ENCODE measurements around the gene SLC35E4. TPM values are rescaled to one million over a fixed set of nuclear protein-coding genes. Genes with fewer than 3 reads are reported as not detected.

SLC35E4 gene
- total and polyA plus RNA-seq, 9 of the 15 experiments (the other 6 are each of a cell fraction or from before 2014, with no cell fraction given), result 0.06 to 2.3 (median 0.86) TPM; not detected in 1

GRCh38 chr22:30591588-30592359, 43.8 kb upstream of the SLC35E4 start, which contains the start of gene PES1 (continued):
- TF ChIP-seq YY1 (IDR thresholded peaks at IDR 0.05; ENCODE audit: borderline replicate concordance in 1 of 3, control insufficient read depth in 1 of 3, extremely low read depth in 1 of 3, insufficient read depth in 3 of 3, insufficient read length in 1 of 3, insufficient replicate concordance in 2 of 3, low read depth in 1 of 3, low read length in 2 of 3) (peak in 2 of 3 experiments; percentile 29 to 56), FOXJ2 (tag; IDR thresholded peaks at IDR 0.05) (peak; percentile 85), ZNF146 (CRISPR knock-in tag; IDR thresholded peaks at IDR 0.05; ENCODE audit: unreplicated experiment) (no peak), ZNF408 (CRISPR knock-in tag; IDR thresholded peaks at IDR 0.05; ENCODE audit: low read depth) (no peak), BCLAF1 (IDR thresholded peaks at IDR 0.05; ENCODE audit: borderline replicate concordance in 1 of 2, control insufficient read depth in 1 of 2, low read depth in 2 of 2, low read length in 1 of 2) (0 out of 4 replicates have a peak, but pooled peaks of 1 of the 2 experiments have one; percentile 30), KLF10 (CRISPR knock-in tag; IDR thresholded peaks at IDR 0.05) (no peak), MTF1 (CRISPR knock-in tag; IDR thresholded peaks at IDR 0.05; ENCODE audit: borderline replicate concordance) (no peak), TAF15 (IDR thresholded peaks at IDR 0.05; ENCODE audit: low read depth, low read length) (no peak), ZNF764 (CRISPR knock-in tag; IDR thresholded peaks at IDR 0.05; ENCODE audit: low read depth) (no peak), NFE2 (IDR thresholded peaks at IDR 0.05; ENCODE audit: low read depth) (peak; percentile 91), ESRRB (CRISPR knock-in tag; IDR thresholded peaks at IDR 0.05; ENCODE audit: borderline replicate concordance) (no peak), ZNF174 (CRISPR knock-in tag; IDR thresholded peaks at IDR 0.05) (no peak), FOXP1 (CRISPR knock-in tag; IDR thresholded peaks at IDR 0.05) (no peak), TFAP4 (CRISPR knock-in tag; IDR thresholded peaks at IDR 0.05; ENCODE audit: borderline replicate concordance) (peak; percentile 53; the same call in 1 of the 2 replicates), PURB (CRISPR knock-in tag; IDR thresholded peaks at IDR 0.05; ENCODE audit: low read depth) (no peak), ZNF589 (CRISPR knock-in tag; IDR thresholded peaks at IDR 0.05; ENCODE audit: low read depth) (0 out of 2 replicates have a peak, but pooled peaks have one; percentile 53), KLF1 (tag; IDR thresholded peaks at IDR 0.05) (no peak), E2F6 (IDR thresholded peaks at IDR 0.05; ENCODE audit: borderline replicate concordance in 1 of 2, extremely low read depth in 1 of 2, insufficient read depth in 1 of 2, insufficient read length in 1 of 2, low read depth in 1 of 2, low read length in 1 of 2, poor library complexity in 1 of 2, severe bottlenecking in 1 of 2) (peak; percentile 31 to 65)
